22Rv1 (cell line): Measurements from ENCODE around the gene ATP10B.

Experiments used
- ZFX ChIP-seq: fragments of 450-650 bp; IDR thresholded peaks from 2 replicates; pipeline ENCODE4 v1.6.1; 2017; ENCODE audit warnings: antibody characterized with exemption, borderline replicate concordance
- TF ChIP-seq, protein P1 (sequence below): fragments of 450-650 bp; IDR thresholded peaks from 2 replicates; pipeline ENCODE4 v1.5.1; 2017; ENCODE audit warnings: mild to moderate bottlenecking

DNA sequence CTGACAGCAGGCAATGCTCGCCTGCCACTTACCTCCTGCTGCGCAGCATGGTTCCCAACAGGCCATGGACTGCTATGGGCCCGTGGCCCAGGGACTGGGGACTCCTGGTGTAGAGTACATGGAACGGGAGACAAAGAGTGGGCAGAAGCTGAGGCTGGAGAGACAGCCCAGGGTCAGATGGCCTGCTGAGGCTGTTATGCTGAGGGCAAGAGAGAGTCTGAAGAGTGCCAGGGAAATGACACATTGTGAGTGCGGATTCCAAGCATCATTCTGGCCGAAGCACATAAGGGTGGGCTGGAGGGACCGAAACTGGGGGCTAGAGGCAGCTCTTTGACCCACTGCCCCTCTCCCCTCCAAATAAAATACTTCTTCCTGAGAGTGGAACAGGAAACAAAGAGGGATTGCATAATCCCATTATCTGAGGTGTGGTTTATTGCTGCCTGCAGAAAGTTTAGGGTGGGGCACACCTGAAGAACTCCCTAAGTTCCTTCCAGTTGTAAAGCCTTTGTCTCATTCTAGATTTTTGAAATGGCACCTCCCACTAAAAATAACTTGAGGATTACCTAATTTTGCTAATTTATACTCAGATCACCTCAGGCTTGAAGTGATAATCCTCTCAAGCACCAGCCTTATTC is 158.1 kb downstream of the ATP10B start:
- TF ChIP-seq, protein P1, sequence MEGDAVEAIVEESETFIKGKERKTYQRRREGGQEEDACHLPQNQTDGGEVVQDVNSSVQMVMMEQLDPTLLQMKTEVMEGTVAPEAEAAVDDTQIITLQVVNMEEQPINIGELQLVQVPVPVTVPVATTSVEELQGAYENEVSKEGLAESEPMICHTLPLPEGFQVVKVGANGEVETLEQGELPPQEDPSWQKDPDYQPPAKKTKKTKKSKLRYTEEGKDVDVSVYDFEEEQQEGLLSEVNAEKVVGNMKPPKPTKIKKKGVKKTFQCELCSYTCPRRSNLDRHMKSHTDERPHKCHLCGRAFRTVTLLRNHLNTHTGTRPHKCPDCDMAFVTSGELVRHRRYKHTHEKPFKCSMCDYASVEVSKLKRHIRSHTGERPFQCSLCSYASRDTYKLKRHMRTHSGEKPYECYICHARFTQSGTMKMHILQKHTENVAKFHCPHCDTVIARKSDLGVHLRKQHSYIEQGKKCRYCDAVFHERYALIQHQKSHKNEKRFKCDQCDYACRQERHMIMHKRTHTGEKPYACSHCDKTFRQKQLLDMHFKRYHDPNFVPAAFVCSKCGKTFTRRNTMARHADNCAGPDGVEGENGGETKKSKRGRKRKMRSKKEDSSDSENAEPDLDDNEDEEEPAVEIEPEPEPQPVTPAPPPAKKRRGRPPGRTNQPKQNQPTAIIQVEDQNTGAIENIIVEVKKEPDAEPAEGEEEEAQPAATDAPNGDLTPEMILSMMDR, result no peak
- TF ChIP-seq ZFX, result no peak
